A549 (cell line): ENCODE measurements around the gene OLIG1.

Experiments
- EHF ChIP-seq: fragments of 250-450 bp; sonication (Bioruptor Pico); IDR thresholded peaks from 2 replicates; pipeline ENCODE4 v1.5.0; 2020; ENCODE audit warnings: mild to moderate bottlenecking
- EP300 ChIP-seq, 2 experiments: fragments of >200 bp; sonication (Bioruptor Twin); formaldehyde crosslinking; IDR thresholded peaks; 2 replicates in 1 of 2; 3 replicates in 1 of 2; pipeline ENCODE4 v1.6.1; 2016 to 2017
- MYC ChIP-seq: IDR thresholded peaks from 2 replicates; pipeline ENCODE4 v1.6.1; 2012; ENCODE audit warnings: mild to moderate bottlenecking, inconsistent platforms, low read length, improper control_type of control experiment, borderline replicate concordance
- RCOR1 ChIP-seq: fragments of 150-350 bp; IDR thresholded peaks from 2 replicates; pipeline ENCODE4 v1.6.1; 2014; ENCODE audit warnings: antibody characterized with exemption, low read length, low read depth
- SREBF2 ChIP-seq: fragments of 450-650 bp; IDR thresholded peaks from 2 replicates; pipeline ENCODE4 v1.6.1; 2014; ENCODE audit warnings: mild to moderate bottlenecking, moderate library complexity
- TF ChIP-seq, protein P1 (sequence below): fragments of >200 bp; sonication (Bioruptor Twin); formaldehyde crosslinking; IDR thresholded peaks from 3 replicates; pipeline ENCODE4 v1.5.1; 2016
- TF ChIP-seq, protein P2 (sequence below): fragments of 150-350 bp; IDR thresholded peaks from 2 replicates; pipeline ENCODE4 v1.6.1; 2014; ENCODE audit warnings: low read depth, mild to moderate bottlenecking, low read length

DNA sequence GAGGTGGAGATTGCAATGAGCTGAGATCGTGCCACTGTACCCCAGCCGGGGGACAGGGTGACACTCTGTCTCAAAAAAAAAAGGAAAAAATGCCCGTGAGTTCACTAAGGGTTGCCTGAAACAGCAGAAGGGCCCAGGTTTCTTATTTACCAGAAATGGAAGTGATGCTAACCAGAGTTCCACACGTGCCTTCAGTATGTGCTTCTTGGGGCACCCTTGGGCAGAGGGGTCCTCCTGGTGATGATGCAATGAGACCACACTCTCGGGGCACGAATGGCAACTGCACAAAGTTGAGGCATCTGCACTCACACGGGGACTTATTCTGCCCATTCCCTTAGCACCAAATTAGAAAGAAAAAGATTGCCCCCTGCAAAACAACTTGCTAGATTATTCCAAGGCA is 29.2 kb downstream of the OLIG1 start:
- TF ChIP-seq EP300 (IDR thresholded peaks at IDR 0.05): no peak
- TF ChIP-seq, protein P1, sequence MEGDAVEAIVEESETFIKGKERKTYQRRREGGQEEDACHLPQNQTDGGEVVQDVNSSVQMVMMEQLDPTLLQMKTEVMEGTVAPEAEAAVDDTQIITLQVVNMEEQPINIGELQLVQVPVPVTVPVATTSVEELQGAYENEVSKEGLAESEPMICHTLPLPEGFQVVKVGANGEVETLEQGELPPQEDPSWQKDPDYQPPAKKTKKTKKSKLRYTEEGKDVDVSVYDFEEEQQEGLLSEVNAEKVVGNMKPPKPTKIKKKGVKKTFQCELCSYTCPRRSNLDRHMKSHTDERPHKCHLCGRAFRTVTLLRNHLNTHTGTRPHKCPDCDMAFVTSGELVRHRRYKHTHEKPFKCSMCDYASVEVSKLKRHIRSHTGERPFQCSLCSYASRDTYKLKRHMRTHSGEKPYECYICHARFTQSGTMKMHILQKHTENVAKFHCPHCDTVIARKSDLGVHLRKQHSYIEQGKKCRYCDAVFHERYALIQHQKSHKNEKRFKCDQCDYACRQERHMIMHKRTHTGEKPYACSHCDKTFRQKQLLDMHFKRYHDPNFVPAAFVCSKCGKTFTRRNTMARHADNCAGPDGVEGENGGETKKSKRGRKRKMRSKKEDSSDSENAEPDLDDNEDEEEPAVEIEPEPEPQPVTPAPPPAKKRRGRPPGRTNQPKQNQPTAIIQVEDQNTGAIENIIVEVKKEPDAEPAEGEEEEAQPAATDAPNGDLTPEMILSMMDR: no peak
- no peak for TF ChIP-seq MYC
- TF ChIP-seq, protein P2, sequence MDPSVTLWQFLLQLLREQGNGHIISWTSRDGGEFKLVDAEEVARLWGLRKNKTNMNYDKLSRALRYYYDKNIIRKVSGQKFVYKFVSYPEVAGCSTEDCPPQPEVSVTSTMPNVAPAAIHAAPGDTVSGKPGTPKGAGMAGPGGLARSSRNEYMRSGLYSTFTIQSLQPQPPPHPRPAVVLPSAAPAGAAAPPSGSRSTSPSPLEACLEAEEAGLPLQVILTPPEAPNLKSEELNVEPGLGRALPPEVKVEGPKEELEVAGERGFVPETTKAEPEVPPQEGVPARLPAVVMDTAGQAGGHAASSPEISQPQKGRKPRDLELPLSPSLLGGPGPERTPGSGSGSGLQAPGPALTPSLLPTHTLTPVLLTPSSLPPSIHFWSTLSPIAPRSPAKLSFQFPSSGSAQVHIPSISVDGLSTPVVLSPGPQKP: no peak
- no peak for TF ChIP-seq SREBF2
- TF ChIP-seq EHF (CRISPR knock-in tag): no peak
- no peak for TF ChIP-seq RCOR1
